Endothelial cell of umbilical vein (primary cell): ENCODE results near the gene GLRX. TPM values are rescaled to one million over a fixed set of nuclear protein-coding genes. Genes with fewer than 3 reads are reported as not detected.

ENCODE experiments used
- BruUV-seq: library from RNA; stranded (reverse); fragments of 400-500 nt; replicated peaks from 2 replicates; lab custom pipeline; 2021; lab: Mats Ljungman, UMichigan
- CTCF ChIA-PET: fragments of 300-600, 350-600 bp; sonication (Branson Sonifier 250); formaldehyde crosslinking; loops from one replicate; lab custom pipeline; 2021; ENCODE audit warnings: antibody characterized with exemption, inconsistent platforms; lab: Charles Lee
- POLR2A ChIA-PET: fragments of 300-600, 350-600 bp; sonication (Branson Sonifier 250); formaldehyde crosslinking; loops from one replicate; lab custom pipeline; 2021; ENCODE audit warnings: antibody characterized with exemption, inconsistent platforms; lab: Charles Lee
- DNase-seq: peaks from one replicate; pipeline ENCODE4 v3.0.0-alpha.2; 2011; ENCODE audit warnings: low read depth, low spot score
- FAIRE-seq: peaks from 2 replicates; lab custom pipeline; 2011; peaks lifted over from hg19 to GRCh38; lab: Jason Lieb, UNC
- H2AFZ ChIP-seq: 2 replicates; pipeline ENCODE4 v1.6.0; 2012; ENCODE audit warnings: low read depth, low read length, control low read depth, inconsistent platforms
- H3K27ac ChIP-seq: 2 replicates; pipeline ENCODE4 v1.5.1; 2011; ENCODE audit warnings: low read depth, mild to moderate bottlenecking, control low read depth, low read length, moderate library complexity; ENCODE audit not compliant: insufficient read depth
- H3K27me3 ChIP-seq, 2 experiments: 2 replicates each; pipeline versions ENCODE4 v1.6.0 to v1.6.1; 2011; ENCODE audit warnings: low read length in 2 of 2, mixed read lengths in 1 of 2; ENCODE audit not compliant: control insufficient read depth in 2 of 2, insufficient read depth in 2 of 2
- H3K36me3 ChIP-seq, 2 experiments: 2 replicates in 1 of 2; 3 replicates in 1 of 2; pipeline ENCODE4 v1.5.1; 2011; ENCODE audit warnings: low read length in 2 of 2, mild to moderate bottlenecking in 1 of 2, moderate library complexity in 1 of 2; ENCODE audit not compliant: control insufficient read depth in 2 of 2, insufficient read depth in 2 of 2; ENCODE audit errors: extremely low read depth in 1 of 2
- H3K4me1 ChIP-seq: 3 replicates; pipeline ENCODE4 v1.5.1; 2011; ENCODE audit warnings: mild to moderate bottlenecking, low read length; ENCODE audit not compliant: control insufficient read depth, insufficient read depth; ENCODE audit errors: extremely low read depth
- H3K4me2 ChIP-seq: 2 replicates; pipeline ENCODE4 v1.6.1; 2011; ENCODE audit warnings: low read length, control low read depth, mixed read lengths; ENCODE audit not compliant: insufficient read depth
- H3K4me3 ChIP-seq, 3 experiments: fragments of 200-600 bp in 1 of 3; sonication (generic), shearing (Covaris generic) in 1 of 3; replicated peaks in 1 of 3; 2 replicates each; pipeline ENCODE4 v1.5.1; 2011 to 2016; ENCODE audit warnings: control low read depth in 3 of 3, low read length in 3 of 3, mild to moderate bottlenecking in 2 of 3, inconsistent platforms in 1 of 3, low read depth in 1 of 3, moderate library complexity in 1 of 3; ENCODE audit not compliant: insufficient read depth in 1 of 3
- H3K79me2 ChIP-seq: 2 replicates; pipeline ENCODE4 v1.6.0; 2012; ENCODE audit warnings: low read length, inconsistent platforms; ENCODE audit not compliant: control insufficient read depth, insufficient read depth
- H3K9ac ChIP-seq: replicated peaks from 2 replicates; pipeline ENCODE3; 2011; ENCODE audit warnings: low read length, control low read depth; ENCODE audit not compliant: insufficient read depth; ENCODE audit errors: extremely low read depth
- H3K9me1 ChIP-seq: replicated peaks from 3 replicates; pipeline ENCODE4 v1.6.0; 2011; ENCODE audit warnings: mild to moderate bottlenecking, low read length; ENCODE audit not compliant: control insufficient read depth, insufficient read depth; ENCODE audit errors: extremely low read depth
- H3K9me3 ChIP-seq: replicated peaks from 2 replicates; pipeline ENCODE4 v1.5.1; 2012; ENCODE audit warnings: low read length, inconsistent platforms; ENCODE audit not compliant: control insufficient read depth, insufficient read depth
- H4K20me1 ChIP-seq: replicated peaks from 2 replicates; pipeline ENCODE3; 2011; ENCODE audit warnings: mild to moderate bottlenecking, low read length; ENCODE audit not compliant: control insufficient read depth, insufficient read depth; ENCODE audit errors: extremely low read depth
- CTCF ChIP-seq, 2 donors: IDR thresholded peaks; 1 replicate in 1 of 2; 2 replicates in 1 of 2; pipeline ENCODE4 v1.5.1; 2011; ENCODE audit warnings: low read length in 2 of 2, mild to moderate bottlenecking in 2 of 2, moderate library complexity in 2 of 2, control low read depth in 1 of 2, inconsistent platforms in 1 of 2, low read depth in 1 of 2; ENCODE audit not compliant: insufficient read depth in 1 of 2; ENCODE audit errors: extremely low read depth in 1 of 2
- EZH2 ChIP-seq: IDR thresholded peaks from 2 replicates; pipeline ENCODE4 v1.6.1; 2012; ENCODE audit warnings: borderline replicate concordance, low read depth, mild to moderate bottlenecking, moderate library complexity, low read length, inconsistent platforms; ENCODE audit not compliant: severe bottlenecking
- FOS ChIP-seq: IDR thresholded peaks from 2 replicates; pipeline ENCODE4 v1.6.1; 2011; ENCODE audit warnings: mild to moderate bottlenecking, low read length, moderate library complexity, borderline replicate concordance; ENCODE audit not compliant: insufficient read depth
- GATA2 ChIP-seq: IDR thresholded peaks from 2 replicates; pipeline ENCODE4 v1.7.0; 2011; ENCODE audit warnings: low read depth, mild to moderate bottlenecking, moderate library complexity, mixed read lengths, low read length; ENCODE audit not compliant: insufficient read length, insufficient read depth
- JUN ChIP-seq: IDR thresholded peaks from 2 replicates; pipeline ENCODE4 v1.6.1; 2011; ENCODE audit warnings: borderline replicate concordance, low read depth; ENCODE audit not compliant: insufficient read length, insufficient read depth
- MAX ChIP-seq: IDR thresholded peaks from 2 replicates; pipeline ENCODE4 v1.6.1; 2011; ENCODE audit not compliant: insufficient read depth, insufficient read length
- MYC ChIP-seq: IDR thresholded peaks from one replicate; pipeline ENCODE4 v1.6.1; 2011; ENCODE audit warnings: mild to moderate bottlenecking, low read depth, low read length
- POLR2A ChIP-seq: IDR thresholded peaks from 2 replicates; pipeline ENCODE4 v1.6.1; 2012; ENCODE audit warnings: low read depth, mild to moderate bottlenecking, control low read depth, low read length
- POLR2AphosphoS5 ChIP-seq: IDR thresholded peaks from 2 replicates; pipeline ENCODE4 v1.6.1; 2012; ENCODE audit warnings: low read depth, mild to moderate bottlenecking, control low read depth, low read length, moderate library complexity; ENCODE audit not compliant: insufficient read depth
- dilution Hi-C: fragments of 300-500 bp; cut with MboI; formaldehyde crosslinking; loops from one replicate; pipeline ENCODE4 v1.15.0; 2019; ENCODE audit warnings: low sequenced_read_pairs; ENCODE audit not compliant: extremely low pct_ligation_motif_present
- intact Hi-C: fragments of 100-400 bp; cut with micrococcal nuclease; formaldehyde crosslinking; loops from one replicate; pipeline ENCODE4 v1.10.0; 2022
- polyA plus RNA-seq, 4 experiments: library from polyadenylated mRNA; depleted of rRNA in 3 of 4; stranded (reverse) in 3 of 4; unstranded in 1 of 4; fragments of >200 nt; gene quantifications; 2 replicates each; pipeline versions ENCODE4 v1.2.1 to v1.2.3, GENCODE V29; 2011 to 2012; ENCODE audit warnings: missing spikeins in 1 of 4
- total RNA-seq: library from RNA; stranded (reverse); gene quantifications from 2 replicates; pipeline ENCODE4 v1.2.3, GENCODE V29; 2021

The GLRX gene
- total and polyA plus RNA-seq, 2 donors (not counting 3 experiments of a cell fraction or from before 2014, with no cell fraction given), result 14.2 to 40.3 TPM

DNA sequence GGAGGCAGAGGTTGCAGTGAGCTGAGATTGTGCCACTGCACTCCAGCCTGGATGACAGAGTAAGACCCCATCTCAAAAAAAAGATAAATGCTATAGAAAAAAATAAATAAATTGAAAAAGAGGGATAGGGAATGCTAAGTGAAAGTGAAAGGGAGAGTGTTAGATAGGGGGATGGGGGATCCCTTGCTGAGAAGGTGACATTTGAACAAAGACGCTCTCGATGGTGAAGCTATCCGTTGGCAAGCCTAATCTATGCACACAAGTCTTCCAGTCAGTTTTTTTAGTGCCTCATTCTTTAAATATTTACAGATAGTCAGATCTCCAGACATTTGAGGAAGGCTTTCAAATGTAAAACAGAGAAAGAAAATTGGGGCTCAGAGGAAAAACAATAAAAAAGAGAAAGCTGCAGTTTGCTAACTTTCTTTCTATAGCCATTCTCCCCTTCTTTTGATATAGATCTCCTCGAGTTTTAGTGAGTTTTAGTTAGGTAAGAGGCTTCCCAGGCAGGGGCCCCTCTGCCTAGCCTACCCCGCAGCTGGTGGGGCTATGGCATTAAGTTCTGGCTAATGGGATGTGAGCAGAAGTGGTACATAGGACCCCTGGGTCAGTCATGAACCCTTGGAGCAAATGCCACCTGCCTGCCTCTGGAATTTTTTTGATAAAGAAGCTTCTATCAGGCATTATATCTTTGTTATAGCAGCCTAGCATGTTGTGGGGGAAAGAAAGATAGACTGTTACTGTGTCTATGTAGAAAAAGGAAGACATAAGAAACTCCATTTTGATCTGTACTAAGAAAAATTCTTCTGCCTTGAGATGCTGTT lies 12.0 kb downstream of the GLRX start:
- no TSS peak for BruUV-seq
- Histone ChIP-seq H2AFZ (no peak overlapping the region), H3K9me1 (no peaks in the 10 kb centered on the region), H3K4me2 (no peak overlapping the region), H3K4me1 (no peaks in the 10 kb centered on the region), H3K27ac (no peak overlapping the region), H3K9ac (no peak overlapping the region), H3K36me3 (no peaks in the 10 kb centered on the region), H3K27me3 (no peaks in the 10 kb centered on the region), H3K9me3 (no peaks in the 10 kb centered on the region), H3K79me2 (no peaks in the 10 kb centered on the region), H3K4me3 (no peak overlapping the region), H4K20me1 (no peaks in the 10 kb centered on the region)
- CTCF ChIA-PET, result interaction anchor here (1.3 to 2.4 kb wide), 3 partner anchors 9 to 29 kb away, joined by 3 to 10 read pairs (median 4); no protein-coding TSS in a partner anchor
- dilution Hi-C loops, result no loop called here
- TF ChIP-seq JUN (no peak), MYC (no peak), CTCF (IDR thresholded peaks at IDR 0.05; ENCODE audit: extremely low read depth in 1 of 2, insufficient read depth in 1 of 2, low read depth in 1 of 2, low read length in 2 of 2) (no peak), MAX (no peak), FOS (no peak), POLR2AphosphoS5 (no peak), GATA2 (no peak), POLR2A (no peak), EZH2 (no peak)
- FAIRE-seq (no peak), DNase-seq (no peak)
- intact Hi-C loops, result no loop called here
- POLR2A ChIA-PET, result interaction anchor here (0.6 kb wide), 1 partner anchor 669 kb away, joined by 3 read pairs; no protein-coding TSS in a partner anchor
